Measurements from ENCODE around the gene ARMS2.

Gene ARMS2

DNA sequence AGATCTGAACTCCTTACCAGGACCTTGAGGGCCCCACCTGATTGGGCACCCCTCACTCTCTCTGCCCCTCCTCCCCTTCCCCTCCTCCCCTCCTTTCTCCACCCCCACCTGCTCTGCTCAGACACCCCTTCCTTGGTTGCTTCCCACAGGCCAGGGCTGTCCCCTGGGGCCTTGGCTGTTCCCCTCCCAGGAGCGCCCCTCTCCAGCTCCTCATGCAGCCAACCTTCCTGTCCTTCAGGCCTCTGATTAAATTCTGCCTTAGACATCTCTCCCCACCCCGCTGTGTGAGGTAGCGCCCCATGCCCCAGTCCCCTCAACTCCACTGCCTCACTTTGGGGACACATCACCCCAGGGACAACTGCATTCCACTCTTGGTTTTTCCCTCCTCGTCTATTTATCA, 39.3 kb downstream of the ARMS2 start:
- no peaks in the 10 kb centered on the region for H3K36me3 ChIP-seq (ENCODE audit: control insufficient read depth, insufficient read depth, low read length)
- no peak overlapping the region for H3K4me3 ChIP-seq (ENCODE audit: low read length)
- H3K9ac ChIP-seq (ENCODE audit: low read length) = no peak overlapping the region
- H3K27ac ChIP-seq (ENCODE audit: low read depth, low read length) = no peak overlapping the region
- no peak overlapping the region for H2BK15ac ChIP-seq (replicated peaks; ENCODE audit: low read depth)
- no peak overlapping the region for H2BK120ac ChIP-seq (ENCODE audit: low read depth, low read length)
- H2AK5ac ChIP-seq (ENCODE audit: low read length) = no peak overlapping the region
- no peak overlapping the region for H4K8ac ChIP-seq (ENCODE audit: low read depth, low read length)
- H3K4me1 ChIP-seq (ENCODE audit: control insufficient read depth, low read depth, low read length) = peaks cover 10% of the 10 kb centered on the region
- H3K23ac ChIP-seq (ENCODE audit: low read length) = no peak overlapping the region
- H3K79me1 ChIP-seq (ENCODE audit: low read length) = no peaks in the 10 kb centered on the region
- no peaks in the 10 kb centered on the region for H3K79me2 ChIP-seq (ENCODE audit: control insufficient read depth, insufficient read depth, low read length)
- no CpG with 5 or more reads among the region's 4 CpGs for whole genome bisulfite sequencing (ENCODE audit: extremely low coverage, insufficient coverage, low lambda C conversion rate)
- no peak overlapping the region for H3K4me2 ChIP-seq (ENCODE audit: low read length)
- H3K27me3 ChIP-seq (ENCODE audit: insufficient read depth, low read length, poor library complexity) = no peaks in the 10 kb centered on the region
- no peak for DNase-seq
- H3K56ac ChIP-seq (ENCODE audit: low read length) = no peak overlapping the region
- no peak overlapping the region for H4K5ac ChIP-seq (ENCODE audit: low read length)
- no peak overlapping the region for H3K18ac ChIP-seq (ENCODE audit: low read length)
- H3K4ac ChIP-seq (ENCODE audit: low read depth, low read length) = no peak overlapping the region
- H2BK5ac ChIP-seq (ENCODE audit: low read length) = no peak overlapping the region

GRCh38 chr10:122494173-122494820, 39.8 kb downstream of the ARMS2 start:
- WGBS (ENCODE audit: extremely low coverage, insufficient coverage, low lambda C conversion rate) = no CpG with 5 or more reads among the region's 20 CpGs
- no peak overlapping the region for H3K23ac ChIP-seq (ENCODE audit: low read length)
- no peak overlapping the region for H3K4me3 ChIP-seq (ENCODE audit: low read length)
- peaks cover 10% of the 10 kb centered on the region for H3K4me1 ChIP-seq (ENCODE audit: control insufficient read depth, low read depth, low read length)
- no peaks in the 10 kb centered on the region for H3K36me3 ChIP-seq (ENCODE audit: control insufficient read depth, insufficient read depth, low read length)
- no peak overlapping the region for H3K18ac ChIP-seq (ENCODE audit: low read length)
- H3K27me3 ChIP-seq (ENCODE audit: insufficient read depth, low read length, poor library complexity) = no peaks in the 10 kb centered on the region
- H2BK15ac ChIP-seq (replicated peaks; ENCODE audit: low read depth) = no peak overlapping the region
- H2BK5ac ChIP-seq (ENCODE audit: low read length) = no peak overlapping the region
- no peak overlapping the region for H3K4me2 ChIP-seq (ENCODE audit: low read length)
- no peak overlapping the region for H2AK5ac ChIP-seq (ENCODE audit: low read length)
- H3K56ac ChIP-seq (ENCODE audit: low read length) = no peak overlapping the region
- DNase-seq = no peak
- H3K4ac ChIP-seq (ENCODE audit: low read depth, low read length) = no peak overlapping the region
- no peak overlapping the region for H3K9ac ChIP-seq (ENCODE audit: low read length)
- H3K27ac ChIP-seq (ENCODE audit: low read depth, low read length) = no peak overlapping the region
- no peak overlapping the region for H4K8ac ChIP-seq (ENCODE audit: low read depth, low read length)
- no peaks in the 10 kb centered on the region for H3K79me1 ChIP-seq (ENCODE audit: low read length)
- H4K5ac ChIP-seq (ENCODE audit: low read length) = no peak overlapping the region
- no peak overlapping the region for H2BK120ac ChIP-seq (ENCODE audit: low read depth, low read length)
- H3K79me2 ChIP-seq (ENCODE audit: control insufficient read depth, insufficient read depth, low read length) = no peaks in the 10 kb centered on the region

DNA sequence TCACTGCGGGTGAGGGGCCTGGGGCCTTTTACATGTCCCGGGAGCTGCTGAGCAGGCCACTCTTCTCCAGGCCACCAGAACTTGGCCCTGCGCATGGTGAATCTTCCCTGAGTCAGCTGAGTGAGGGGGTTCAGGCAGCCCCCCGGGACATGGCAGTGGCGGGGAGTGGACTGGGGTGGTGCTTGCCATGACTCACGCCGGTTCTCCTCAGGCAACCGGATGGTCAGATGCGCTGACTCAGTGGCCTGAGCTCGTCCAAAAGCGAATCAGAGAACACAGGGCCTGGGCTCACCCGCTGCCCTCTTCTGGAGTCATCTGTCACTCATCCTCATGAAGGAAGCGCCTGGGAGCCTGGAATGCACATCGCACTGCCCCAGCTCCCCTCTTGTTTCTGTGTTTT, 40.4 kb downstream of the ARMS2 start:
- H2AK5ac ChIP-seq (ENCODE audit: low read length) = no peak overlapping the region
- no peaks in the 10 kb centered on the region for H3K79me1 ChIP-seq (ENCODE audit: low read length)
- no peak for DNase-seq
- H2BK15ac ChIP-seq (replicated peaks; ENCODE audit: low read depth) = no peak overlapping the region
- H3K36me3 ChIP-seq (ENCODE audit: control insufficient read depth, insufficient read depth, low read length) = no peaks in the 10 kb centered on the region
- no peak overlapping the region for H3K4ac ChIP-seq (ENCODE audit: low read depth, low read length)
- H3K27ac ChIP-seq (ENCODE audit: low read depth, low read length) = no peak overlapping the region
- no peak overlapping the region for H3K4me3 ChIP-seq (ENCODE audit: low read length)
- no peaks in the 10 kb centered on the region for H3K79me2 ChIP-seq (ENCODE audit: control insufficient read depth, insufficient read depth, low read length)
- no CpG with 5 or more reads among the region's 14 CpGs for WGBS (ENCODE audit: extremely low coverage, insufficient coverage, low lambda C conversion rate)
- no peak overlapping the region for H3K4me2 ChIP-seq (ENCODE audit: low read length)
- H3K4me1 ChIP-seq (ENCODE audit: control insufficient read depth, low read depth, low read length) = peaks cover 10% of the 10 kb centered on the region
- no peaks in the 10 kb centered on the region for H3K27me3 ChIP-seq (ENCODE audit: insufficient read depth, low read length, poor library complexity)
- H3K56ac ChIP-seq (ENCODE audit: low read length) = no peak overlapping the region
- no peak overlapping the region for H4K8ac ChIP-seq (ENCODE audit: low read depth, low read length)
- H4K5ac ChIP-seq (ENCODE audit: low read length) = no peak overlapping the region
- no peak overlapping the region for H2BK120ac ChIP-seq (ENCODE audit: low read depth, low read length)
- no peak overlapping the region for H2BK5ac ChIP-seq (ENCODE audit: low read length)
- no peak overlapping the region for H3K23ac ChIP-seq (ENCODE audit: low read length)
- H3K9ac ChIP-seq (ENCODE audit: low read length) = no peak overlapping the region
- H3K18ac ChIP-seq (ENCODE audit: low read length) = no peak overlapping the region

- H3K9ac ChIP-seq (ENCODE audit: low read length) = no peak overlapping the region
- no peak overlapping the region for H2BK120ac ChIP-seq (ENCODE audit: low read depth, low read length)
- H3K4ac ChIP-seq (ENCODE audit: low read depth, low read length) = no peak overlapping the region
- WGBS (ENCODE audit: extremely low coverage, insufficient coverage, low lambda C conversion rate) = no CpG with 5 or more reads among the region's 12 CpGs
- no peaks in the 10 kb centered on the region for H3K79me1 ChIP-seq (ENCODE audit: low read length)
- H3K23ac ChIP-seq (ENCODE audit: low read length) = no peak overlapping the region
- H3K56ac ChIP-seq (ENCODE audit: low read length) = no peak overlapping the region
- no peak overlapping the region for H2BK15ac ChIP-seq (replicated peaks; ENCODE audit: low read depth)
- no peak overlapping the region for H3K4me3 ChIP-seq (ENCODE audit: low read length)
- no peak overlapping the region for H2AK5ac ChIP-seq (ENCODE audit: low read length)
- no peaks in the 10 kb centered on the region for H3K79me2 ChIP-seq (ENCODE audit: control insufficient read depth, insufficient read depth, low read length)
- H3K4me2 ChIP-seq (ENCODE audit: low read length) = no peak overlapping the region
- no peak overlapping the region for H3K27ac ChIP-seq (ENCODE audit: low read depth, low read length)
- H3K36me3 ChIP-seq (ENCODE audit: control insufficient read depth, insufficient read depth, low read length) = no peaks in the 10 kb centered on the region
- no peak overlapping the region for H2BK5ac ChIP-seq (ENCODE audit: low read length)
- peaks cover 10% of the 10 kb centered on the region for H3K4me1 ChIP-seq (ENCODE audit: control insufficient read depth, low read depth, low read length)
- DNase-seq = peak; percentile 94
- no peaks in the 10 kb centered on the region for H3K27me3 ChIP-seq (ENCODE audit: insufficient read depth, low read length, poor library complexity)
- no peak overlapping the region for H4K8ac ChIP-seq (ENCODE audit: low read depth, low read length)
- H4K5ac ChIP-seq (ENCODE audit: low read length) = no peak overlapping the region
- peak overlapping the region; percentile 41 for H3K18ac ChIP-seq (ENCODE audit: low read length)
Observed at GRCh38 chr10:122495406-122496340, 41.2 kb downstream of the ARMS2 start.

DNA sequence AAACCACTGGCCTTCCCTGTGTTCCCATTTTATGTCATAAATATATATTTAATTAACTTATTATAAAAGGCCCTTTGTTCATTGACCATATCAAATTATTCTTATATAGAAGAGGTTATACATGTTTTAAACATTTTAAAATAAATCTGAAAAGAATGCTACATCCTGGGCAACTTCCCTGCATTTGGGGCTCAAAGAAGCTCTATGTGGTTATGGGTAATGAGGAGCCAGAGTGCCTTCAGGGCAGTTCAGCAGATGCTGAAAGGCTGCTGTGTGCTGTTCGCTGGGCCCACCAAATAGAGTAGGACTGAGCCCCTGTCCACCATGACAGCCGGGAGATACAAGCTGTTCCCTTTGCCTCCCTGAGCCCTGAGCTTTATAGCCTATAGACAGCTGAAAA, 42.8 kb downstream of the ARMS2 start:
- H3K27ac ChIP-seq (ENCODE audit: low read depth, low read length) = no peak overlapping the region
- no peak overlapping the region for H2BK120ac ChIP-seq (ENCODE audit: low read depth, low read length)
- no peak overlapping the region for H3K9ac ChIP-seq (ENCODE audit: low read length)
- no peak for DNase-seq
- no peak overlapping the region for H3K18ac ChIP-seq (ENCODE audit: low read length)
- H4K8ac ChIP-seq (ENCODE audit: low read depth, low read length) = no peak overlapping the region
- no peaks in the 10 kb centered on the region for H3K36me3 ChIP-seq (ENCODE audit: control insufficient read depth, insufficient read depth, low read length)
- WGBS (ENCODE audit: extremely low coverage, insufficient coverage, low lambda C conversion rate) = no CpG with 5 or more reads among the region's 2 CpGs
- no peak overlapping the region for H3K23ac ChIP-seq (ENCODE audit: low read length)
- H2BK5ac ChIP-seq (ENCODE audit: low read length) = no peak overlapping the region
- H3K79me2 ChIP-seq (ENCODE audit: control insufficient read depth, insufficient read depth, low read length) = no peaks in the 10 kb centered on the region
- H3K4me3 ChIP-seq (ENCODE audit: low read length) = no peak overlapping the region
- no peak overlapping the region for H2BK15ac ChIP-seq (replicated peaks; ENCODE audit: low read depth)
- no peak overlapping the region for H3K4me2 ChIP-seq (ENCODE audit: low read length)
- H3K56ac ChIP-seq (ENCODE audit: low read length) = no peak overlapping the region
- H3K79me1 ChIP-seq (ENCODE audit: low read length) = no peaks in the 10 kb centered on the region
- no peak overlapping the region for H3K4ac ChIP-seq (ENCODE audit: low read depth, low read length)
- H3K4me1 ChIP-seq (ENCODE audit: control insufficient read depth, low read depth, low read length) = peaks cover 10% of the 10 kb centered on the region
- no peak overlapping the region for H4K5ac ChIP-seq (ENCODE audit: low read length)
- H3K27me3 ChIP-seq (ENCODE audit: insufficient read depth, low read length, poor library complexity) = no peaks in the 10 kb centered on the region
- H2AK5ac ChIP-seq (ENCODE audit: low read length) = no peak overlapping the region

Data from mesendoderm (in vitro differentiated cells).